HG03135 (cell line): ENCODE data around the gene ASTN2.
A peak's percentile ranks its signal among the peaks of the same experiment; 100 is the strongest.

Source experiments
- ATAC-seq: cut with Tn5 transposase; IDR thresholded peaks from one replicate; pipeline ENCODE4 v1.9.1; 2021; ENCODE audit warnings: mild to moderate bottlenecking, moderate library complexity; ENCODE audit not compliant: unreplicated experiment

Gene ASTN2

DNA sequence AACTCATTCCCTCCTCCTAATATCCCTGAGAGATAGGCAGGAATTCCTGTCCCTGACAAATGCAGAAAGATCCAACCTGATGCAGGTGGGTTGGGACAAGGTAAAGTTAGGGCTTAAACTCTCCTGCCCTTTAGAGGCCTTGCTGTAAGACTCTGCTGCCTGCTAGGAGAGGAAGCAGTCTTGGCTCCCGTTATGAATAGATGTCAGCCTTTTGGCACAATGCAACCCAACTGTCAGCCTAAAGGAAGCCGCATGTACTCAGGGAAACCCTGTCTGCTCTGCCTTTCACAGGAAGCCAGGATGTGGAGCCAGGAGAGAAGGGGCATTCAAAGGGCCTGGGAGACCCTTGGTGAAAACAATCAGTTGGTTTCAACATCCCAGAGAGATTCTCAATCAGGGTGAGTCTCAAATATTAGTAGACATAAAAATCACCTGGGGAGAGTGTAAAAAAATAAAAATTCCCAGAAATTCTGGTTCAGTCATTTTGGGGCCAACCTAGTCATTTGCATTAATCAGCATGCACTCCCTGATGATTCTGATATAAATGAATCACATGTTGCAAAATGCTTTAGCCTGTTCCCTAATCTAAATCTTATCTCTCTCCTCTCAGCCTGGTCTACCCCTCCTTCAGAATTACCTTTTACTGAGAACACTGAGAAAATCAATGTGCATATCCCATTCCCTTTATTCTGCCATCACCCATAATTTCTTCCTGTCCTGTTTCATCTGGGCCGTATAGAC lies 864.0 kb downstream of the ASTN2 start:
- no peak for ATAC-seq

DNA sequence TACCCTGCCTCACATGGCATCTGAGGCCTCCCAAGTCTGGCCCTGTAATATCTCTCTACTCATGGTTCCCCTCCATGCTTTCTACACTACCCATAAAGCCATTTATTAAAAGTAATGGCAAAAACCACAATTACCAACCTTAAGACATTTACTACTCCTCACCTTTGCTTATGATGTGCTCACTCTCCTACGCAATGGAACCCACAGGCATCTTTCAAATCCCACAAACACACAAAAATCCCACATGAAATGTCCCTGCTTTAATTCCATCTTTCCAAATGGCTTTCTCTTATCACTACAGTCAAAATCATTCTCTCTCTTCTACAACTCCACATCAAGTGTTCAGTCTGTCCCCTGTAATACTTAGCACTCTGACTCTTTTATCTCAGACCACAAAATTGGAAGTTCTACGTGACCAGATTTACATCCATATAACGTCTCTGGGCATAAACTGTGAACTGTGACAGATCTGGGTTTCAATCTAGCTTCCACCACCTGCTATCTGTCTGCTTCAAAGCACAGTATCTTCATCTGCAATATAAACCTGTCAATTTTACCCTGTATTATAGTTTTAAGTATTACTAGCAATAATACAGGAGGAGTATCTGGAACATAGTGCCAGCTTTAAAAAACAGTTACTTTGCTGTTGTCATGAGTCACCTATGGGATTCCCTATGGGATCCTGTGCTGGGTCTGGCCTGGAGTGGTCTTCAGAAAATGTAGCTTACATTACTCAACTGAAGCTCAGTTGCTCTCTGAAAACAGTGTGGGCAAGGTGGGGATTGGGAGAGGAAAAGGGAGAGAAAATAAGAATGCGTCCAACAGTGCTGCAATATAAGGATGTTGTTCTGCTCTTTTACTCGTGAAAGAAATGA lies 864.8 kb downstream of the ASTN2 start:
- ATAC-seq: no peak

DNA sequence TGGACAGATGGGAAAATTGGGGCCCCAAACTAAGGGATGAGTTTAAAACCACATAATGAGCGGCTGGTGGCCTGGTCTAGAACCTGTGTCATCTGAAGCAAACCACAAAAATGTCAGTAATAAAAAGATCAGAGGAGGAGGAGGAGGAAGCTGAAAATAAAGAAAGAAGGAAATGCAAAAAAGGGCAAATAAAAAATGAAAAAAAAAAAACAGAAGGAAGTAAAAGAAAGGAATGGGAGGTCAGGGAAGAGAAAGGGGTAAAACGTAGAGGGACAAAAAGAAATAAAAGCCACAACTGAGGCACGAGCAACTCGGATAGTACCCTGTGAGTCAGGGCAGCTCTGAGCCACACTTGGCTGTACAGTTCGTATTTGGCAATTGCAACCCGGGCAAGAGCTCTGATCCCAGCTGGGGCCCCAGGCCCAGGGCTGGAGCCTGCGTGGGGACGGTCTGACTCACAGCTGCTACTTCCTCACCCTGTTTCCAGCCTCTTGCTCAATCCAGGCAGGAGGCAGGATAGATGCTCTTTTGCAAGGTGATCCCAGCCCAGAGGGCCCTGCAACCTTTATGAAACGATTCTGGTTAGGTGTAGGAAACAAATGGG lies 865.7 kb downstream of the ASTN2 start:
- no peak for ATAC-seq

- no peak for ATAC-seq
Observed at GRCh38 chr9:116547729-116548426, 867.0 kb downstream of the ASTN2 start.

- ATAC-seq: no peak
Observed at GRCh38 chr9:116546711-116547581, 867.9 kb downstream of the ASTN2 start.

DNA sequence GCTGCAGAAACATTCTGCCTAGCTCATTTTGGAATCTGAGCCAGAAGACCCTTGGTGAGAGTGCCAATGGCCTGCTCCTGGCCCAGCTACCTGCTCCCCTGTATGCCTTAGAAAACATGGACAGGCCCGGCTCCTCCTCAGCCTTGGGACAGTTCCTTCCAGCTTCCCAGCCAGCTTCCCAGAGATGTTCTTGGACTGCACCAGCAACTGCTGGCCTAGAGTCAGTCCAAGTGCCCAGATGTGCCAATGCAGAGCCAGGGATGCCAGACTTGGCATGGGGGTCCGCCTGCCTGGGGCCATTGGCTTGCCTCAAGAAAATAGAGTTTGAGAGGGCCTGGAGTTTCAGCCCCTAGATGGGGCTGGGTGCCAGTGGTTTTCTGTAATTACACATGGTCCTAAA lies 870.0 kb downstream of the ASTN2 start:
- no peak for ATAC-seq

DNA sequence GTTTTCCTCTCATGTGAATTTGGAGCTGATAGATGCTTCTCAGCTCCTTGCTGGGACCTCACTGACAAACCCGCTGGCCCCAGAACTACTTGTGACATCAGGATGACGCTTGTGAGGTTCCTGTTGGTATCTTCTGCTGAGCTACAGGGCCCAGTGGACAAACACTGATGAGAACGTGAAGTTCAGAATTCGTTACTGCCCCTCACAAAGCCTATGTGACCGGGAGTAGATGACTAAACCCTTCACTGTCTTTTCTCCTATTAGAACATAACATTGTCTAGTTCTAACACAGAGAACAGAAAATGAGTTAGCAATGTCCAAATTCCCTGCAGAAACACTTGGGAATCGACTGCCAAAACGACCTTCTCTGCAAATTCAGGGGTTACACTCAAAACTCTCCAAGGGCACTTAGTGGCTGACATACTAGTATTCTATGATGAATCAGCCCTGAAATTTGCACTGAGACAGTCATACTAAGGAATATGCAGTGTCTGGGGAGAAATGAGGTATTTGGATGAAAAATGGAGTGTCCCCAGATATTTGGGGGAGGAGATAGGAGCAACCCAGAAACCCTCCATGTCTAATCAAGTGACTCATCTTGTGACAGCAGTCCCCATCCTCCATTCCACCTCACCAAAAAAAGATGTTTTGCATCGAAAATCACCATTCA lies 871.0 kb downstream of the ASTN2 start:
- ATAC-seq: no peak

DNA sequence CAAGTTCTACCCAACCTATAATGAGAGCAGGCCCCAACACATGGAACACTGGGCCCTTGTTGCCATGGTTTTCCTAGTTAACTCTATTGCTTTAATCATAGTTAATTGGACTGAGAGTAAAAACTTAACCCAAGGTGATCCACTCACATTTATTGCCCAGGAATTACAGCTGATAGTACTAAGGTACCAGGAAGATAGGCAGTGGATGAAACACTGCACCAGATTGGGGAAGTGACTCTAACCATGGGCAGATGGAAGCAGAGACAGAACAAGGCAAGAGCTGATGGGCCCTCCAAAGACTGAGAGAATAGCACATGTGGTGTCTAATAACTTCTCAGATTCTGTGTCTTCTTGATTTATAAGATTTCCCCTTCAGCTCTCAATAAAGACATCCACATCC lies 873.5 kb downstream of the ASTN2 start:
- ATAC-seq: no peak

GRCh38 chr9:116539549-116539948 lies 875.3 kb downstream of the ASTN2 start:
- ATAC-seq: no peak

DNA sequence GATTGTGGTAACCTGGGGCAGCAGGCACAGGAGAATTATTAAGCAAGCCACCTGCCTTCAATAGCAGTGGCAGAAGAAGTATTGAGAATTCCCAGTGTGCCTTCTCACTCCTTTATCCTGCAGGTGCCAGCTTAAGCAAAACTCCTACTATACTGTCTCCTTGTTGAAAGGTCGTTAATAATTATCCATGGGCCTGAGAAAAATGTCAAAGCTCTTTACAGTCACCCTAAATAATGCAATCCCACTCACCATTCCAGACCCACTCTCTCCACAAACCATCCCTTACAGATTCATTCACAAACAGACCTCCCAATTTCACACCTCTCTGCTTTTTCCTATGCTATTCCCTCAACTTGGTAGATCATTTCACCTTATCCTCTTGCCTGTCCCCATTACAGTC lies 889.2 kb downstream of the ASTN2 start:
- ATAC-seq: no peak

- no peak for ATAC-seq
Observed at GRCh38 chr9:116524778-116525470, 889.9 kb downstream of the ASTN2 start.

- ATAC-seq: no peak
Observed at GRCh38 chr9:116520218-116520617, 894.6 kb downstream of the ASTN2 start.

DNA sequence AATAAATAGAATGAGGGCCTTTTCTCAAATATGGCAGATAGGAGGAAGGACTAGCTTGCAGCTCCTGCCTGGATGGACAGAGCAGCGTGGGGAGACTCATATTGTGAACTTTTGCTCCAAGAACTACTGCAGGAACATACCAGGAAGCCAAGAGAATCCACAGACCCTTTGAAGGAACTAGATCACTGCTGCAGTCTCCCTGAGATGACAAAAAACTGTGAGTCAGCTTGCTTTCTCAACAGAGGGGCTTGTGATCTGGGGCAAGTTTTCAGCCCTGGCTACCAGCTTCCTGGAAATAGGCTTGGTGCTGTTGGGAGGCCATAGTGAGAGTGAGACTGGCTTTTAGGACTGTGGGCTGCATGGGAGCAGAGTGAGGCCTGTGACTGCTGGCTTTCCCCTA lies 898.4 kb downstream of the ASTN2 start:
- ATAC-seq: no peak

DNA sequence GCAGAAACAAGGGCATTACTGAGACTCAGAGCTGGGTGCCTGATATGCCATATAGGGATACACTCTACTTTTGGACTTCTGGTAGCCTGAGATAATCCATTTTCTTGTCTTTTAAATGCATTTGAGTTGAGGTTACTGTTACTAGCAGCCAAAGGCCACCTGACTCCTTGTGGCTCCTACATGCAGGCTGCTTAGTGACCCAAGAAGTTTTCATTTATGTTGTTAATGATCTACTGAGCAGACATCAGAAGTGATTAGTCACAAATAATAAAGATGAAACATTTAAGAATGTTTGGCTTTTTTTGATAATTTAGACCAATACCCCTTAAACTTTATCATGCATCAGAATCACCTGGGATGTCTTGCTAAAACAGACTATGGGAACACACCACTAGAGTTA lies 899.3 kb downstream of the ASTN2 start:
- ATAC-seq: no peak

- ATAC-seq: no peak
Observed at GRCh38 chr9:116506685-116507084, 908.2 kb downstream of the ASTN2 start.

GRCh38 chr9:116504893-116505480 lies 909.9 kb downstream of the ASTN2 start:
- peak; percentile 99 for ATAC-seq

DNA sequence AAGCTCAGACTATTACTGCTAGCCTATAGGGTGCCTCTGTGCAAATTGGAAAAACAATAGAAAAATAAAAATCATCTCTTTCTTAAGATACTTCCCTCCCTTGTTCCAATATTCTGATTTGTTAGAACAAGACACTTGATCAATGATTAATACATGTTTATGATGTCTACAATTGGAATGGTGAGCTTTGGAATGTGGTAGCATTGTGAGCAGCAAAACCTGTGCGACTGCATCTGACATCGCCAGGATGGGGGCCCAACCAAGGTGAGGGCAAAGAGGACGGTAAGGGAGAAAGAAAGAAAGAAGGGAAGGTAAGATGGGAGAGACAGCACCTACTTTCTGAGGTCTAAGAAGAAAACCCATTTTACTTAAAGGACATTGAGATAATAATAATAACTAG lies 910.8 kb downstream of the ASTN2 start:
- ATAC-seq: no peak

DNA sequence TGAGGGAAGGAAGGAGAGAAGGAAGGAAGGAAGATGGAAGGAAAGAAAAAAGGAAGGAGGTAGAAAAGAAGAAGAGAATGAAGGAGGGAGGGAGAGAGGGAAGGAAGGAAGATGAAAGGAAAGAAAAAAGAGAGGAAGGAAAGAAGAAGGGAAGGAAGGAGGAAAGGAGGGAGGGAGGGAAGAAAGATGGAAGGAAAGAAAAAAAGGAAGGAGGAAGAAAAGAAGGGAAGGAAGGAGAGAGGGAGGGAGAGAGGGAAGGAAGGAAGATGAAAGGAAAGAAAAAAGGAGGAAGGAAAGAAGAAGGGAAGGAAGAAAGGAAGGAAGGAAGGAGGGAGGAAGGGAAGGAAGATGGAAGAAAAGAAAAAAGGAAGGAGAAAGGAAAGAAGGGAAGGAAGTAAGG lies 912.1 kb downstream of the ASTN2 start:
- no peak for ATAC-seq

DNA sequence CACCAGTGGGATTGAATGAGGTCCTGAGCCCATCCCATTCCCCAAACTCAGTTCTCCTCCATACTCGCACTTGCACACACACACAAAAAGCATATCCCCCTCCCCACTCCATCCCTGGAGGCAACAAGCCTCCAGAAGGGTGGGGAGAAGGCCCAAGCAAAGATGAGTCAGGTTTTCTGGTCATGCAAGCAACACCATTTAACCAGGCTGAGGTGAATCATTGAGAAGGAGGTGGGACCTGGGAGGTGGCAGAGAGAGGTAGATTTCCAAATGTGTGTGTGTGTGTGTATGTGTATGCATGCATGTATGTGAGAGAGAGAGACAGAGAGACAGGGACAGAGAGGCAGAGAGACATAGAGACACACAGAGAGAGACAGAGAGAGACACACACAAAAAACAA lies 913.0 kb downstream of the ASTN2 start:
- no peak for ATAC-seq
